Left kidney (tissue), 2 donors: ENCODE results near the gene FGF10. TPM values are rescaled to one million over a fixed set of nuclear protein-coding genes. Genes with fewer than 3 reads are reported as not detected.

ENCODE experiments used
- DNase-seq: peaks from one replicate; pipeline ENCODE4 v3.0.0-alpha.2; 2013
- polyA plus RNA-seq: library from polyadenylated mRNA; unstranded; fragments of 120-200 nt; gene quantifications from one replicate; pipeline ENCODE4 v1.2.1, GENCODE V29; 2013; ENCODE audit not compliant: insufficient read length

The FGF10 gene
- polyA plus RNA-seq, 1 donor, result 8.7 TPM

- no peak for DNase-seq
Observed at GRCh38 chr5:44358421-44358820, 30.8 kb downstream of the FGF10 start.

- no peak for DNase-seq
Observed at GRCh38 chr5:44356231-44356630, 33.0 kb downstream of the FGF10 start.

GRCh38 chr5:44345871-44346270 is 43.3 kb downstream of the FGF10 start:
- no peak for DNase-seq

- no peak for DNase-seq
Observed at GRCh38 chr5:44336708-44337107, 52.5 kb downstream of the FGF10 start.

GRCh38 chr5:44334622-44335021 is 54.6 kb downstream of the FGF10 start:
- no peak for DNase-seq

DNA sequence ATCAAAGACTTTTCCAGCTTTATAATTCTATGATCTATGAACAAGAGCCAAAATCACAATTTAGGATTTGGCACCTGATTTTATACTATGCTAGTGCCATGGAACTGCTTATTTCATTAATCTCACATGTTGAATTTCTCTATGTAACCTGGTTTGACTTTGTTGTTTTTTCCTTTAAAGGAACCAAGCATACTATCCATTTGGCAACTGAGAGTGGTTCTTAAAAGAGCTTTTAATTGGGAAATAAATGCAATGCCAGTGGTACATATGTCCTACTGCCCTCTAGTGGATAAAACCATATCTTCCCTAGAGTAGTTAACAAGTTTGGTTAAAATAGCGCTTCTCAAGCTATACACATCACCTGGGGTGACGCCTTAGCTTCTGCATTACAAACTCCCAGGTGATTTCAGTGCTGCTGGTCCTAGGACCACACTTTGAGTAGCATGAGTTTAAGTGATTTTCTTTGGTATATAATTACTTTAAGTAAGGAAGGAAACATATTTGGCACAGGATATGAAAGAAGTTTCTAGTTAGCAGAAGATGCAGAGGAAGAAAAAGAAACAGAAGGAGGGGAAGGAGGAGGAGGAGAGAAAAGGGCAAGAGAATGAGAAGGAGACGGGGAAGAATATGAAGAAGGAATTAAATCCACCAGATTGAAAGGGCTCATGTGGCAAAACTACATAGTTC is 56.8 kb downstream of the FGF10 start:
- DNase-seq, result peak; percentile 37

DNA sequence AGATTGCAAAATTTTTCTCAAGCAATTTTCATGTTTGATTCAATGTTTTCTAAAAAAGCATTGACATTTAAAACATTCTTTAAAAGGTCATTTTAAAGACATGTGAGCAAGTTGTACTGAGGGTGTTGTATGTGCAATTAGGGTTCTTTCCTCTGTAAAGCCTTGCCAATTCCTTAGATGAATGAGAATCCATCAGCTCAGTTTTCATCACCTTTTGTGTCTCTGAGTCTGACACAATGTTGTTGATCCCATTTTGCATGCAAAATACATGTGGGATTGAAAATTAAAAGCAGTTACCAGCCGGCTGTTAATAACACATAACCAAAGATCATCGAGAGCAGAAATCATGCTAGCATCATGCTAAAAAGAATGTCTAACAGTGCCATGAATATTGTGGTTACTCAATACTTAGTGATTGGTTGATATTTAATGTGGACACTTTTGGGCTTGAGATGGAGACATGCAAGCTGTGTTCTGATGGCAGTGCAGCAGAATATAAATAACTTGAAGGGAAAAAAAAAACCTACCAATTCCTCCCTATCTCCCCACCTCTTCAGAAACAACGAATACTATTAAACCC is 57.7 kb downstream of the FGF10 start:
- no peak for DNase-seq

GRCh38 chr5:44329716-44330115 is 59.5 kb downstream of the FGF10 start:
- DNase-seq, result no peak

DNA sequence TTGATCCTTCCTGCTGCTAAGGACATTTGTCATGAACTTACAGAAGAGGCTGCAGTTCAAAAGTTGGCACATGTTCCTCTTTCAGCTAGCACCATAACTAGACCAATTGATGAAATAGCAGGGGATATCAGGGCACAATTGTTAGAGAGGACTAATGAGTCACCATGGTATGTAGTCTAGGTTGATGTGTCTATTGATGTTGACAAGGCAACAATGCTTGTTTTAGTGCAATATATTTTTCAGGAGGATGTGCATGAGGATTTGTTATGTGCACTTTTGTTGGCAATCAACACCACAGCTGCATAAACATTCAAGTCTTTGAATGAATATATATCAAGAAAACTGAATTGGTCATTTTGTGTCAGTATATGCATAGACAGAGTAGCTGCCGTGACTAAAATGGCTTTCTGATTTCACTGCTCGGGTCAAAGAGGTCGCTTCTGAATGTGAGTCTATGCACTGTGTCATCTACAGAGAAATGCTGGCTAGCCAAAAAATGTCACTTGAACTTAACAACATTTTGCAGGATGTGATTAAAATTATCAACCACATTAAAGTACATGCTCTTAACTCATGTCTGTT is 68.0 kb downstream of the FGF10 start:
- no peak for DNase-seq

GRCh38 chr5:44320188-44320587 is 69.0 kb downstream of the FGF10 start:
- DNase-seq, result no peak

DNA sequence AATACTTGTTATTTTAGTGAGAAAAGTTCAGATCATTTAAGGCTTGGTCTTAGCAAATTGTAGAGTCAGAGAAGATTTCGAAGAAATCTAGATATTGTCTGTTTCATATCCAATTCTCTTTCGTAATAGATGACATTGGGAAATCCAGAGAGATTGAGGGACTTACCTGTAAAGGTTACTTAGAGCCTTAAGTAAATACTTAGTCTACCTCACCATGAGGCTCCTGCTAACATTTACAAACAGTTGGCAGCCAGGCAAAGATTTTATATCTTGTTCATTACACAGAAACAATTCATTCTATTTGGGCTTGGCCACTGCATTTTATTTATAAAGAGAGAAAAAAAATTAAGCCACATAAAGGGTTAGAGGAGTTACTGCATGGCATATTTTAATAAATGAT is 70.3 kb downstream of the FGF10 start:
- DNase-seq, result no peak

DNA sequence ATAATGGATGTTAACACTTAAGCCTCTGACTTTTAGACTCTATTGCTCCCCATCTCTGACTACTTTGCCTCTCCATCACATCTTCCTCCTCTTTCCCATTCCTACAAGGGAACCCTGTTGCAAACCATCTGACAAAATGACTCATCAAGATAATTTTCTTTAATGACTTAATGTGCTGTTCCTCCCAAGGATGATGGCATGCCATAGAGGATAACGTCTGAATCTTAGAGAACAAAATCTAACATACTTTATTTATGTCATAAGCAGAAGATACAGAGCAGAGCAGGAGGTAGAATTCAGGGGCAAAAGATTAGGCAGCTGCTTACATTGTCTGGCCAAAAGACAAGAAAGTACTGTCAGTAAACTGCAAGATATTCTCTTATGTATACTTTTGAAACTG is 76.8 kb downstream of the FGF10 start:
- DNase-seq, result no peak

- DNase-seq, result no peak
Observed at GRCh38 chr5:44300551-44300950, 88.7 kb downstream of the FGF10 start.

GRCh38 chr5:44299394-44299793 is 89.8 kb downstream of the FGF10 start:
- no peak for DNase-seq

DNA sequence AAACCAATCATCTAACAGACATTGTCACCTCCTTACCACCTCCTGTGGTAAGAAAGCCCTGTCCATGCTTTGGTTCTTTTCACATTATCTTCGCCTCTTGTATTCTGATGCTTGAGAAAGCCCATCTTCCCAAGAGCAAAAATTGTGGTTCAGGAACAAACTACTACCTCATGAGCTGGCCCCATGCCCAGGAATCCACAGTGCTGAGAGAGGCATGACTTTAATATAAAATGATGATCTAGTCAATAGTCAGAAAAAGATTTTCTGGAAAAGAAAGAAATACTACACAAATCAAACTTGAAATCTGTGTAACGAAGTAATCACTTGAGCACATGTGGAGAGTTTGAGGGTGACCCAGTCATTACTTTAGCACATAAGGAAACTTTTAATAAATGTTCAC is 94.7 kb downstream of the FGF10 start:
- no peak for DNase-seq

- no peak for DNase-seq
Observed at GRCh38 chr5:44292736-44293135, 96.5 kb downstream of the FGF10 start.

DNA sequence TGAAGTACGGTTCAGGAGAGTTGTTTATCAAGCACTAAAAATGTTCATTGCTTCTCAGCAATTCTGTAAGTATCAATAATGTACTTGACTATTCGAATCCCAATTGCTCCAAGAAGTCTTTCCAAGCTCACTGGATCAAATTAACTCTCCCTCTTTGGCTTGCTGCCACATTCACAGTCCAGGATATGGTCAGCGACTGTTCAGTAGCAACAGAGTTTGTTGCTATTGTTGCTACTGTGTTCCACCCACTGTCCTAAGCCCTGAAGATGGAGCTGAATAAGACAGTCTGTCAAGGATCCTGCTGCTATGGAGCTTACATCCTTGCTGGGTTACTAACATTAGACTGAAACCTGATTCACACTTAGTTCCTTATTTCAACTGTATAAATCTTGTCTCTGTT is 110.8 kb downstream of the FGF10 start:
- no peak for DNase-seq

- no peak for DNase-seq
Observed at GRCh38 chr5:44275908-44276307, 113.3 kb downstream of the FGF10 start.

DNA sequence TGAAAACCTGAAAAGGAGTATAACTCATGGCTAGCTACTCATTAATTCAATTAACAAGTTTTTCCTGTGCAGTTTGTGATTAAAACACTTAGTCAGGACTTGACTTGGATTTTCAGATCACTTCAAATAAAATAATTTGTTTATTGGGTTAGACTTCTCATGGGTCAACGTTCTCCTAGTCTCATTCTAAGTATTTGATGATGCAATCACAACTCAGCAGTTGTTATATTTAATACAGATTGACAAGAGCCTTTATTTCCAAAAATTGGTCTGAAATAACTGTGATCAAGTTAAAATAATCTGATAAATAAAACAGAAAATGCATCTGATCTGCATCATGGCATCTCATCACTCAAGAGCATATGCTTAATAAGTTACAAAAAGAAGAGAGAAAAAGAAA is 113.9 kb downstream of the FGF10 start:
- no peak for DNase-seq

DNA sequence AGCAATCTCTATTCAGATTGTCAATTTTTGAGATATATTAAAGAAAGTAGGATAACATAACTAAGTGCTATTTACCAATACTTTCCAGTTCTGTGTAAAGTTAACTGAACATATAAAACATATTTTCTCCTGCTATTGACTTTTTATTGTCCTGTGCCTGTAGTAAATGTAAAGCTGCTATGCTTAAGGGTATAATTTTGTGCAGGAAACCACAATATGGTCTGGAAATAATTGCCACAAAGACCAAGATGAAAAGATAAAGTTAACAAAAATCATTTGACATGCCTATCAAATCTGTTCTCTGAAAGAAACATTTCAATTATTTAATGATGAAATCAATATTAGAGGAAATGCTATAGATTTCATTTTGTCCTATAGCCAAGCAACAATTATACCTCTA is 121.3 kb downstream of the FGF10 start:
- DNase-seq, result no peak

- DNase-seq, result no peak
Observed at GRCh38 chr5:44266882-44267576, 122.2 kb downstream of the FGF10 start.

GRCh38 chr5:44265713-44266112 is 123.5 kb downstream of the FGF10 start:
- DNase-seq, result no peak

DNA sequence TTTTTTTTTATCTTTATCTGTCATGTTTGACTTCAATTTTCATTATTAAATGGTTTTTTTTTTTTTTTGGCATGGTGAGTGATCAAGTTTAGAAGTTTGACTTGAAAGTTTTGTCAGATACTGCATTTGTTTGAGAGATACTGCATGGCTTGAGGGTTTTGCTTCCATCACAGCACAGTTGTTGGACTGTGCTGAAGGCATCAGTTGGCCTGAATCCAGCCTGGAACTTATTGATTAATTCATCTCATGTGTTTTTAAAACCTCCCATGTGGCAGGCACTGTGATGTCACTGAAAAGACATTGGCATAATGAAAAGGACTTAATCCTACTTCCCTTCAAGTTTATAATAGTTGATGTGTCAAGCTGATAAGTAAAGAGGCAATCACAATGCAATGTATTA is 128.4 kb downstream of the FGF10 start:
- no peak for DNase-seq
